ENCODE data around the gene SBF1. TPM values are rescaled to one million over a fixed set of nuclear protein-coding genes. Genes with fewer than 3 reads are reported as not detected.
A peak's percentile ranks its signal among the peaks of the same experiment; 100 is the strongest.

Gene SBF1
- total and polyA plus RNA-seq, 2 of the 13 experiments (the other 11 are each of a cell fraction or from before 2014, with no cell fraction given): 31.7 to 40.9 TPM

DNA sequence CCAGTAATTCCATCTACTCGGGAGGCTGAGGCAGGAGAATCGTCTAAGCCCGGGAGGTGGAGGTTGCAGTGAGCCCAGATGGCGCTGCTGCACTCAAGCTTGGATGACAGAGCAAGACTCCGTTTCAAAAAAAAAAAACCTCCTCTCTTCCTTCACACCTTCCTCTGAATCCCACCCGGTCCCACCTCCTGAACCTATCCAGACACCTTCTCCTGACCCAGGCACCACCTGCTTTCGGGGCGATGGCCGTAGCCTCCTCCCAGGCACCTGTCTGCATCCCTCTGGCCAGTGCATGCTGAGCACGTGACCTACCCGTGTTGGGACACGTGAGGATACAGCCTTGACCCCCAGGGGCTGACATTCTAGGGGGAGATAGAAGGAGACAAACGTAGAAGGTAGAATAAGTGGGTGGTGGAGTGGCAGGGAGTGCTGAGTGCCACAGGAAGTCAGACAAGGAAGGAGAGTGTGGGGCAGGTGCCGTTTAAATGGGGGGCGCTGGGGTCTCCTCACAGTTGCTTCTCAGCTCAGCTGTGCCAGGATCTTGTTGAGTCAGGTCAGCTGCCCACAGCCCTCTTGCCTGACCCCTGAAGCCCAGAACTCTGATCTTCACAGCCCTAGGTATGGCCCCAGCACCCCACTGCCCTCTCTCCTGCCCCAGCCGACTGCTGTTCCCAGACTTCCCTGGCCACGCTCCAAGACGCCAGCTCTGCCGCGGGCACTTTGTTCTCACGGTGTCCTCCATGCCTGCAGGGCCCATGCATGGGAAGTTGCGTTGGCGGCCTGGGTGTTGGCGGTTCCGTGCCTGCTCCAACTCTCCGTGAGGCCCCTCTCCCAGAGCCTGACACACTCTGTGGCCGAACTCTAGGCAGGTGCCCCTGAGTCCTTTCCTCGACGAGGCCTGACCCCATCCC is 10.6 kb upstream of the SBF1 start (continued):
- TF ChIP-seq SOX6 (IDR thresholded peaks at IDR 0.05) (no peak), SOX6 (CRISPR knock-in tag; IDR thresholded peaks at IDR 0.05) (peak; percentile 39; the same call in 1 of the 2 replicates), RARG (CRISPR knock-in tag; IDR thresholded peaks at IDR 0.05; ENCODE audit: low read depth) (no peak), SKI (IDR thresholded peaks at IDR 0.05; ENCODE audit: partially characterized antibody) (no peak), POLR2A (IDR thresholded peaks at IDR 0.05; ENCODE audit: insufficient read depth in 1 of 2, low read depth in 2 of 2, low read length in 2 of 2) (peak in 1 of 2 experiments; percentile 28; a peak in 1 of 4 replicates), ZNF512 (CRISPR knock-in tag; IDR thresholded peaks at IDR 0.05) (no peak), ZBTB7A (CRISPR knock-in tag; IDR thresholded peaks at IDR 0.05) (peak; percentile 83; the same call in 1 of the 2 replicates), ZMAT3 (CRISPR knock-in tag; conservative IDR thresholded peaks at IDR 0.05) (0 out of 2 replicates have a peak, but pooled peaks have one; percentile 24), ZNF432 (CRISPR knock-in tag; IDR thresholded peaks at IDR 0.05; ENCODE audit: borderline replicate concordance) (no peak), MXI1 (IDR thresholded peaks at IDR 0.05; ENCODE audit: borderline replicate concordance, low read depth, low read length) (no peak), GATAD2A (CRISPR knock-in tag; IDR thresholded peaks at IDR 0.05) (peak; percentile 87), ATF5 (CRISPR knock-in tag; IDR thresholded peaks at IDR 0.05; ENCODE audit: low read depth) (no peak), AHDC1 (CRISPR knock-in tag; IDR thresholded peaks at IDR 0.05; ENCODE audit: borderline replicate concordance) (peak; percentile 57; the same call in 1 of the 2 replicates), HES4 (CRISPR knock-in tag; IDR thresholded peaks at IDR 0.05; ENCODE audit: borderline replicate concordance) (0 out of 2 replicates have a peak, but pooled peaks have one; percentile 39), ZNF562 (CRISPR knock-in tag; IDR thresholded peaks at IDR 0.05; ENCODE audit: borderline replicate concordance) (no peak), ZNF362 (CRISPR knock-in tag; IDR thresholded peaks at IDR 0.05; ENCODE audit: borderline replicate concordance) (peak; percentile 86), ZNF850 (CRISPR knock-in tag; conservative IDR thresholded peaks at IDR 0.05) (0 out of 2 replicates have a peak, but pooled peaks have one; percentile 52)

Measured in HepG2 (cell line).